Limb (tissue), 2 donors: ENCODE data around the gene TPT1.
"Not testable (repeated sequence)": the region's sequence is repeated elsewhere in the genome, so short reads cannot be mapped to it uniquely, and the experiment has no call there.

Source experiments
- DNase-seq, 2 donors: peaks; one replicate each; pipeline ENCODE4 v3.0.0-alpha.2; 2016; ENCODE audit errors: extremely low spot score in 2 of 2

The TPT1 gene

GRCh38 chr13:45302507-45302906, 38.5 kb downstream of the TPT1 start:
- no peak for DNase-seq

DNA sequence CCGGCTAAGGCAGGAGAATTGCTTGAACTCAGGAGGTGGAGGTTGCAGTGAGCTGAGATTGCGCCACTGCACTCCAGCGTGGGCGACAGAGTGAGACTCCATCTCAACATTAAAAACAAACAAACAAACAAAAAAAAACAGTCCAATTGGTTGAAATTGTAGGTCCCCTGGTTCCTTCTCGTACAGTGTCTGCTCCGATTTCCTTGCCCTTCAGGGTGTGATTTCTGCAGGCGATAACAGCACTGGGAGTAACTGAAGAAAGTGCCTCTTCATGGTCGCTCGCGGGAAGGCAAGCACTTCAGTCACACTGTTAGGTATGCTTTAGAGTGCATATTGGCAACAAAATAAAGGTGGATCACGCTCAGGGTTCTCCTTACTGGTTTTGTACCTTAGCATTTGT, 39.7 kb downstream of the TPT1 start:
- DNase-seq, result no peak

DNA sequence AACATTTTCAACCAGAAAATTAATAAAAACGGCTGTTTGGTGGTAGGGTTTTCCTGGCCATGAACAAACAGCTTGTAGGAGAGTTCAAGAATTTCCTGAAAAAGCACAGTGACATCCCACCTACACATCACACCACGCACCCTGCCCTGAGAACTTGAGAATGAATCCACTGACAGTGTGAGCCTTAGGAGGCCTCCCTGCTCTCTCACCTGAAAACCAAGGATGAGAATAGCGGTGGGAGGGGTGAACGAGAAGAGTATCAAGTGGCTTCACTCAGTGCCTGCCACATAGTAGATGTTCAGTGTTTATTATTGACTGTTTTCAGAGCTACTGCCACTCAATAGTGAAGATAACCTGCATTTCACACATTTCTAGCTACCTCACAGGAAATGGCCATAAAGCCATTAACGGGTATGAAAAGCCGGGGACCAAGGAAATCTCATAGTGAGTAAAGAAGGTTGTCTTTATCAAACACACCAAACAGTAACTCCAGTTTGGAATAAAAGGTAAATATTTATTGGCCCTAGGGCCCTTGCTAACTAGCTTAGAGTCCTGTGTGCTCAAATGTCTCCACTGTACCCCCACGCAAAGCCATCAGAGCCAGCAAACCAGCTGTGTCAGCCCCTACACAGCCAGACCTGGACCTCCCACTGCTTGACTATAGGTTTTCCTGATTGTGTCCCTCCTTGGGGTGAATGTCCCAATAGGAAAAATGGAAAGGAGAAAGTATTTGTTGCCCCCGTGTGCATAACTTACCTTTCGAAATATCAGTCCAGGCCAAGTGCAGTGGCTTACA, 40.6 kb downstream of the TPT1 start:
- no peak for DNase-seq

DNA sequence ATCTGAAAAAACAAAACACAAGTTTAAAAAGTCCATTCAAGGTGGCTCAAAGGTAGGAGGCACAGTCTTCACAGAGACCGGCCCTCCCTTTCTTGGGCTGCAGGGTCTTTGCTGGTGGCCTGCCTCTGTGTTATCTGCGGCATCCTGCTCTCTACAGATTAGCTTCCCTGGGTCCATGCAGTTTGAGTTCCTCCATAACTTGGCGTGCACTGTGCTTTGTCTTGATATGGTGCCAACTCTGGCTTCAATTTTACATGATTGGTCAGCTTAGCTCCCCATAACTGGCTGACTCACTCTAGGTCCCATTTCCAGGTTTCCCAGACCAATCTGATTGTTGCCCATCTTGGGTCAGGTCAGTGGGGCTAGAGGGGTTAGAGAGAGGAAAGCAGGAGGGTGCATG, 41.8 kb downstream of the TPT1 start:
- no peak for DNase-seq

- DNase-seq, result not testable (repeated sequence)
Measured at GRCh38 chr13:45298550-45298949, 42.4 kb downstream of the TPT1 start.

DNA sequence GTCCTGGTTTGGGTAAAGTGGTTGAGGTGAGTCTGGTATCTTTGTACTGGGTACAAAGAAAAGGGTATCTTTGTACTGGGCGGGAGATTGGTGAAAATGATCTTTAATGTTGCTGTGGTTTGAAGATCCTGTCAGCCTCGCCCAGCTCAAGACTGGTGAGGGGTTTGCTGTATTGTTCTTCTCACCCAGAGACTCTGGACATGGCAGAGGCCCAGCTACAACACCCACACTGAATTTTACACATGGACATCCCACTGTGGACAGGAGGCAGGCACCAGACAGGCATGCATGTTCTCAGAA, 42.8 kb downstream of the TPT1 start:
- no peak for DNase-seq

DNA sequence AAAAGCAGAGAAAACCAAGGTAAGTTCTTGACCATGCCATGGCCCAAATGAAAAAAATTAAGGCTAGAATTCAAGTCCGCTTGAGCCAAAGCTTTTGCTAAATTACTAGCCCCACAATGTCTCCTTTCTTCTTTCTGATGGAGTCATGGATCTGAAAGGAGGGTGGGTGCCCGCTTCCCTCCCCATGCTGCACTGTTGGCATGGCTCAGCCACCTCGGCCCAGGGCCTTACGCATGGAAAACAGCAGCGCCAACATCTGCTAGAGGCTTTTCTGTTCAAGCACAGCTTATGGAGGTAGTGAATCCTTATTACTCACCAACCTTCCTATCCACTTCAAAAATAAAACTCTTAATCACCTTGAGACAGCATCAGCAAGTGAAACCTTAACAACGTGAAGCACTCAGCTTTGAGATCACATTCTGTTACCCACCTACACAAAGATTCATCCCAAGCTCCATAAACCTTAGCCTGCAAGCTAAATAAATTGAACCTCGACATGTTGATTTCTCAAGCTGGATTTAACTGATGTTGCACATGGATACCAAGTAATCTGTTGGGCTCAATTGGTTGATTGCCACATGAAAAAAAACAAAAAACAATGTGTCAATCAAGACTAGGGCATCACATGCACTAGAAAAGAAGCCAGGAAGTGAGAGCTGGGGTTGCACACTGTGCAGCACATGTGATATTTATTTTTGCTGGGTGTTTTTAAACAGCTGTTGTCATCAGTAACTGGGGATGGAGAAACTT, 43.4 kb downstream of the TPT1 start:
- DNase-seq, result no peak

DNA sequence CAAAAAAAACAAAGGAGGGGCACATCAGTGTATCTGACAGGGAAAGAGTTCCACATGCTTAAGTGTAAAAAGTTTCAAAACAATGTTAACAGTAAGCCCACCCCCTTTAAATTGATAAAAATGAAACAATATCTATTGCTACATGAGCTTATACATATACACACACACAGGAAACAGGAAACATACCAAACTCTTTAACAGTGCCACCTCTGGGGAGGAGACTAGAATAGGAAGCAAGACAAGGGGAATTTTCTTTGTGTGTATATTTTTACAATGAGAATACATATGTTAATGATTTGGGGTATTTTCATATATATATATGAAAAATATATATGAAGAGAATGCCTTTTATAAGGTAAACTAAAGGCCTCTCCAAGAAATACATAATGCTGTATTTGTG, 44.7 kb downstream of the TPT1 start:
- no peak for DNase-seq

- DNase-seq, result no peak
Measured at GRCh38 chr13:45295536-45295935, 45.4 kb downstream of the TPT1 start.

DNA sequence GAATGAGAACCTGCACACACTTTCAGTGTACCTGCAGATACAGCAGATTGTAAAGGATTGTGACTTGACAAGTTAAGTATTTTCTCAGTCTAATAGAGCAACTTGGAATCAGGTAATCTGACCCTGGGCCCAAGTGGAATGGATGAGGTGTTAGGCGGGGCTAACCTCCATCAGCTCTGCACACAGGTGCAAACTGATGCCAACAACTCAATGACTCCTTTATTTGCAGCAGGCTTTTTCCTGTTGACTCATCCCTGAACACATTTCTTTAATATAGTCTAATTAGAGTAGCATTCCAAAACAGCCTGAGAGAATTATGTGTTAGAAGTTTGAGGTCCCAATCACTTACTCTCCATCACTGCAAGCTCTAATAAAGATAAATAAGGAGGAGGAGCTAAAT, 48.8 kb downstream of the TPT1 start:
- DNase-seq, result no peak

GRCh38 chr13:45289936-45290563, 50.9 kb downstream of the TPT1 start:
- no peak for DNase-seq
